ENCODE data around the gene EMILIN2. TPM values are rescaled to one million over a fixed set of nuclear protein-coding genes. Genes with fewer than 3 reads are reported as not detected.
"Not testable (repeated sequence)": the region's sequence is repeated elsewhere in the genome, so short reads cannot be mapped to it uniquely, and the experiment has no call there.

The EMILIN2 gene
- total and polyA plus RNA-seq, 2 of the 8 experiments (the other 6 are each of a cell fraction or from before 2014, with no cell fraction given), result 6.0 to 7.5 TPM

DNA sequence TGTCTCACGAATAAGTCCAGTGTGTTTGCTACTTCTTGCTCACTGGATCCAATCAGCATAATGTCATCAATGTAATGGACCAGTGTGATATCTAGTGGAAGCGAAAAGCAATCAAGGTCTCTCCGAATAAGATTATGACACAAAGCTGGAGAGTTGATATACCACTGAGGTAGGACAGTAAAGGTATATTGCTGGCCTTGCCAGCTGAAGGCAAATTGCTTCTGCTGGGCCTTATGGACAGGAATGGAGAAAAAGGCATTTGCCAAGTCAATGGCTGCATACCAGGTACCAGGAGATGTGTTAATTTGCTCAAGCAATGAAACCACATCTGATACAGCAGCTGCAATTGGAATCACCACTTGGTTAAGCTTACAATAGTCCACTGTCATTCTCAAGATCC is 10.7 kb upstream of the EMILIN2 start:
- CTCF ChIA-PET (ENCODE audit: partially characterized antibody), result interaction anchor here (1.0 kb wide), 1 partner anchor 10 kb away, joined by 3 read pairs; no protein-coding TSS in a partner anchor
- not testable (repeated sequence) for H3K18ac ChIP-seq (ENCODE audit: extremely low read depth, low read length); FAIRE-seq

GRCh38 chr18:2837290-2837689 is 9.5 kb upstream of the EMILIN2 start:
- not testable (repeated sequence) for H3K27ac ChIP-seq (ENCODE audit: low read depth, low read length)

More for the DNA sequence above, 10.7 kb upstream of the EMILIN2 start:
- H3K4me2 ChIP-seq (ENCODE audit: insufficient read depth in 1 of 2, low read depth in 2 of 2, low read length in 2 of 2); H3K4ac ChIP-seq (replicated peaks; ENCODE audit: insufficient read length, low read depth, low read length); H3K36me3 ChIP-seq (ENCODE audit: control insufficient read depth in 2 of 4, insufficient read depth in 4 of 4, low read length in 3 of 4); H3K4me3 ChIP-seq (ENCODE audit: extremely low read depth in 1 of 4, insufficient read depth in 2 of 4, low read depth in 3 of 4, low read length in 4 of 4); H4K20me1 ChIP-seq (replicated peaks in 1 of 2; ENCODE audit: control insufficient read depth in 1 of 2, insufficient read depth in 2 of 2, low read length in 2 of 2); H2AK5ac ChIP-seq (ENCODE audit: low read depth, low read length); H3K9ac ChIP-seq (replicated peaks in 1 of 4; ENCODE audit: extremely low read depth in 1 of 4, low read depth in 3 of 4, low read length in 3 of 4); H3K23me2 ChIP-seq (ENCODE audit: low read depth, low read length); H4K8ac ChIP-seq (ENCODE audit: extremely low read depth, insufficient read depth, low read length); H4K91ac ChIP-seq (replicated peaks; ENCODE audit: insufficient read length, low read length); H3K56ac ChIP-seq (replicated peaks; ENCODE audit: insufficient read length, low read depth, low read length); H2BK120ac ChIP-seq (replicated peaks; ENCODE audit: low read depth, low read length); H2AFZ ChIP-seq (ENCODE audit: low read length); H3K79me1 ChIP-seq (ENCODE audit: low read depth, low read length); H3K14ac ChIP-seq (ENCODE audit: insufficient read length); H2BK15ac ChIP-seq (ENCODE audit: low read length); H3K23ac ChIP-seq (ENCODE audit: insufficient read length); POLR2A ChIA-PET (ENCODE audit: partially characterized antibody); H3K9me3 ChIP-seq (ENCODE audit: insufficient read depth in 2 of 2, low read depth in 1 of 2, low read length in 1 of 2); H2BK12ac ChIP-seq (ENCODE audit: low read depth, low read length); H3K79me2 ChIP-seq (ENCODE audit: control insufficient read depth in 1 of 2, insufficient read depth in 2 of 2, low read length in 2 of 2); H3K27ac ChIP-seq (ENCODE audit: low read depth, low read length); H2BK5ac ChIP-seq (ENCODE audit: low read depth, low read length); H2BK20ac ChIP-seq (ENCODE audit: low read length); H4K5ac ChIP-seq (ENCODE audit: insufficient read length, low read depth, low read length); H3K4me1 ChIP-seq (replicated peaks in 1 of 4; ENCODE audit: control insufficient read depth in 3 of 4, insufficient read depth in 4 of 4, low read length in 3 of 4); H3K27me3 ChIP-seq (replicated peaks in 1 of 4; ENCODE audit: control insufficient read depth in 3 of 4, extremely low read depth in 1 of 4, insufficient read depth in 3 of 4, low read length in 3 of 4); DNase-seq (ENCODE audit: low read depth in 1 of 2, low spot score in 2 of 2): not testable (repeated sequence)
- 87% methylated on average over 3 of the region's 3 CpGs; no CpG with 5 or more reads in 1 of the 2 experiments for WGBS, 2 experiments (ENCODE audit: extremely low coverage in 1 of 2, insufficient coverage in 1 of 2, insufficient read length in 1 of 2, insufficient replicate concordance in 2 of 2, low coverage in 1 of 2, low lambda C conversion rate in 2 of 2, missing lambda C conversion rate in 1 of 2)

More at GRCh38 chr18:2837290-2837689, 9.5 kb upstream of the EMILIN2 start:
- H3K23me2 ChIP-seq (ENCODE audit: low read depth, low read length); H2BK15ac ChIP-seq (ENCODE audit: low read length); H3K4me3 ChIP-seq (ENCODE audit: extremely low read depth in 1 of 4, insufficient read depth in 2 of 4, low read depth in 3 of 4, low read length in 4 of 4); H3K9ac ChIP-seq (replicated peaks in 1 of 4; ENCODE audit: extremely low read depth in 1 of 4, low read depth in 3 of 4, low read length in 3 of 4); POLR2A ChIA-PET (ENCODE audit: partially characterized antibody); H2BK12ac ChIP-seq (ENCODE audit: low read depth, low read length); H3K9me3 ChIP-seq (ENCODE audit: insufficient read depth in 2 of 2, low read depth in 1 of 2, low read length in 1 of 2); H3K4me1 ChIP-seq (replicated peaks in 1 of 4; ENCODE audit: control insufficient read depth in 3 of 4, insufficient read depth in 4 of 4, low read length in 3 of 4); H3K18ac ChIP-seq (ENCODE audit: extremely low read depth, low read length); H2AFZ ChIP-seq (ENCODE audit: low read length); DNase-seq (ENCODE audit: low read depth in 1 of 2, low spot score in 2 of 2); H2AK5ac ChIP-seq (ENCODE audit: low read depth, low read length); H3K23ac ChIP-seq (ENCODE audit: insufficient read length); H4K5ac ChIP-seq (ENCODE audit: insufficient read length, low read depth, low read length); H4K20me1 ChIP-seq (replicated peaks in 1 of 2; ENCODE audit: control insufficient read depth in 1 of 2, insufficient read depth in 2 of 2, low read length in 2 of 2); FAIRE-seq; H3K36me3 ChIP-seq (ENCODE audit: control insufficient read depth in 2 of 4, insufficient read depth in 4 of 4, low read length in 3 of 4); H3K79me2 ChIP-seq (ENCODE audit: control insufficient read depth in 1 of 2, insufficient read depth in 2 of 2, low read length in 2 of 2); H3K56ac ChIP-seq (replicated peaks; ENCODE audit: insufficient read length, low read depth, low read length); H3K14ac ChIP-seq (ENCODE audit: insufficient read length); H3K4ac ChIP-seq (replicated peaks; ENCODE audit: insufficient read length, low read depth, low read length); H2BK120ac ChIP-seq (replicated peaks; ENCODE audit: low read depth, low read length); H4K8ac ChIP-seq (ENCODE audit: extremely low read depth, insufficient read depth, low read length); H4K91ac ChIP-seq (replicated peaks; ENCODE audit: insufficient read length, low read length); H3K27me3 ChIP-seq (replicated peaks in 1 of 4; ENCODE audit: control insufficient read depth in 3 of 4, extremely low read depth in 1 of 4, insufficient read depth in 3 of 4, low read length in 3 of 4); H2BK5ac ChIP-seq (ENCODE audit: low read depth, low read length); H3K4me2 ChIP-seq (ENCODE audit: insufficient read depth in 1 of 2, low read depth in 2 of 2, low read length in 2 of 2); H2BK20ac ChIP-seq (ENCODE audit: low read length); H3K79me1 ChIP-seq (ENCODE audit: low read depth, low read length): not testable (repeated sequence)
- CTCF ChIA-PET (ENCODE audit: partially characterized antibody), result interaction anchor here (1.0 kb wide), 1 partner anchor 11 kb away, joined by 3 read pairs; no protein-coding TSS in a partner anchor
